Peyer's patch (tissue), 4 donors: Measurements from ENCODE around the gene HSPA8.

ENCODE experiments used
- CTCF ChIP-seq, 6 experiments: fragments of 450-650 bp in 4 of 6; fragments of 200-600 bp in 2 of 6; sonication (generic) in 1 of 6; IDR thresholded peaks; one replicate each; pipeline ENCODE4 v1.5.1; 2017 to 2019; ENCODE audit warnings: antibody characterized with exemption in 6 of 6, mild to moderate bottlenecking in 3 of 6, moderate library complexity in 1 of 6
- POLR2A ChIP-seq, 2 donors: fragments of 450-650 bp; IDR thresholded peaks; one replicate each; pipeline ENCODE4 v1.5.1; 2017; ENCODE audit warnings: antibody characterized with exemption in 2 of 2, mild to moderate bottlenecking in 2 of 2, moderate library complexity in 2 of 2

GRCh38 chr11:123062892-123063825 lies 1.2 kb upstream of the HSPA8 start:
- peak in 1 of 6 experiments; percentile 7 for TF ChIP-seq CTCF (IDR thresholded peaks at IDR 0.05)
- TF ChIP-seq POLR2A (IDR thresholded peaks at IDR 0.05) = peak in 1 of 2 donors; percentile 6
